Vagina (tissue), 2 donors: ENCODE results near the gene GRIN2C.

ENCODE experiments used
- CTCF ChIP-seq, 3 experiments: fragments of 450-650 bp in 2 of 3; fragments of 200-600 bp in 1 of 3; sonication (generic) in 1 of 3; IDR thresholded peaks; one replicate each; pipeline ENCODE4 v1.5.1; 2017 to 2019; ENCODE audit warnings: antibody characterized with exemption in 3 of 3, mild to moderate bottlenecking in 2 of 3, moderate library complexity in 2 of 3
- POLR2A ChIP-seq, 2 donors: fragments of 450-650 bp; IDR thresholded peaks; one replicate each; pipeline ENCODE4 v1.6.1; 2017; ENCODE audit warnings: antibody characterized with exemption in 2 of 2, mild to moderate bottlenecking in 2 of 2, moderate library complexity in 2 of 2
- POLR2AphosphoS5 ChIP-seq, 2 donors: sonication (generic); formaldehyde crosslinking; IDR thresholded peaks; one replicate each; pipeline ENCODE4 v1.9.0; 2017; ENCODE audit warnings: antibody characterized with exemption in 2 of 2, mild to moderate bottlenecking in 2 of 2, low read depth in 1 of 2; ENCODE audit not compliant: insufficient read depth in 1 of 2

DNA sequence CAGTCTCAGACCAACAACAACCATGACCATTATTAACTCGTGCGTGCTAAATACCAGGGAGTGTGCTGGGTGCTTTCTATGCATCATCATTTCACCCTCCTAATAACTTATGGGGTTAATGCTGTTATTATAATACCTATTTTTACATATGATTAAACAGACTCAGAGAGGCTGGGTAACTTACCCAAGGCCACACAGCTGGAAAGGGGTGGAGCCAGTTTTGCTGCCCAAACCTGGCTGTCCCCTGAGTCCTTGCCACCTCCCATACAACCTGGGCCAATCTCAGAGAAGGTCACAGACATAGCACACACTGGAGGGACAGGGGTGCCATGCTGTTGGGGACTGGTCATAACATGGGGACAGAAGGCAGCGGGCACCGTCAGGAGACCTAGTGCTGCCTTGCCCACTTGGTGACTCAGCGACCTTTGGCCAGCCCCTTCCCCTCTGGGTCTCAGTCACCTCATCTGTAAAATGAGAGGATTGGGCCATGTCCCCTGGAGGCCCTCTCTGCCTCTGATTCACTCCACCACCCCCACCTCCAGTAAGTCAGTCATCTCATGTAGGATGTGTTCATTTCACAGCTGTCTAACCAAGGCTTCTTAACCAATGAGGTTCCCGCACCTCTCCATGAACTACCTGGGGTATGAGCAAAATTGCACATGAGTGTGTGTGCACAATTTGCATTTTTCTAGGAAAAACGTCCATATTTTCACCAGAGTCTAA, 45.2 kb upstream of the GRIN2C start:
- TF ChIP-seq CTCF (IDR thresholded peaks at IDR 0.05), result no peak
- TF ChIP-seq POLR2AphosphoS5 (IDR thresholded peaks at IDR 0.05; ENCODE audit: insufficient read depth in 1 of 2, low read depth in 1 of 2), result no peak
- no peak for TF ChIP-seq POLR2A (IDR thresholded peaks at IDR 0.05)
